NB4 (cell line): ENCODE measurements around the gene CHPF2.

Experiments used
- CTCF ChIP-seq: IDR thresholded peaks from one replicate; pipeline ENCODE4 v1.5.1; 2012; ENCODE audit warnings: low read depth, low read length
- MAX ChIP-seq: IDR thresholded peaks from 2 replicates; pipeline ENCODE4 v1.6.1; 2011; ENCODE audit warnings: low read depth, low read length
- MYC ChIP-seq: IDR thresholded peaks from 2 replicates; pipeline ENCODE4 v1.6.1; 2011; ENCODE audit warnings: low read depth, low read length
- POLR2A ChIP-seq: IDR thresholded peaks from 2 replicates; pipeline ENCODE4 v1.6.1; 2011; ENCODE audit warnings: mild to moderate bottlenecking; ENCODE audit not compliant: insufficient read length; ENCODE audit errors: extremely low read depth

- TF ChIP-seq CTCF (no peak), POLR2A (no peak), MYC (no peak), MAX (no peak)
These were observed 32.3 kb downstream of the CHPF2 start for GRCh38 chr7:151264615-151265014.
